Nephron progenitor cell (in vitro differentiated cells): ENCODE results near the gene DYNLT2B.

ENCODE experiments used
- DNase-seq: peaks from one replicate; pipeline ENCODE4 v3.0.0; 2021
- H3K27ac Mint-ChIP-seq: 2 replicates; pipeline ENCODE4 v1.8.0; 2021; ENCODE audit warnings: mild to moderate bottlenecking, moderate library complexity, mixed read lengths
- H3K27me3 Mint-ChIP-seq: 2 replicates; pipeline ENCODE4 v1.8.0; 2021; ENCODE audit warnings: mild to moderate bottlenecking, low read depth, mixed read lengths; ENCODE audit not compliant: poor library complexity
- H3K36me3 Mint-ChIP-seq: 2 replicates; pipeline ENCODE4 v1.8.0; 2021; ENCODE audit warnings: low read depth, mixed read lengths
- H3K4me1 Mint-ChIP-seq: 2 replicates; pipeline ENCODE4 v1.8.0; 2021; ENCODE audit warnings: mixed read lengths
- H3K4me3 Mint-ChIP-seq: 2 replicates; pipeline ENCODE4 v1.8.0; 2021; ENCODE audit warnings: mild to moderate bottlenecking, moderate library complexity, mixed read lengths
- H3K9me3 Mint-ChIP-seq: 2 replicates; pipeline ENCODE4 v1.8.0; 2021; ENCODE audit warnings: mild to moderate bottlenecking, moderate library complexity, mixed read lengths
- CTCF ChIP-seq: fragments of 200-600 bp; sonication (generic); IDR thresholded peaks from 2 replicates; pipeline ENCODE4 v1.5.0; 2021; ENCODE audit warnings: antibody characterized with exemption

The DYNLT2B gene

GRCh38 chr3:196281962-196282361 lies 36.1 kb downstream of the DYNLT2B start:
- no peaks in the 10 kb centered on the region for H3K9me3 Mint-ChIP-seq
- no peak for TF ChIP-seq CTCF
- no peak overlapping the region for H3K4me3 Mint-ChIP-seq
- no peak for DNase-seq
- H3K27ac Mint-ChIP-seq: no peak overlapping the region
- H3K4me1 Mint-ChIP-seq: peaks cover 29% of the 10 kb centered on the region
- peaks cover 4% of the 10 kb centered on the region for H3K27me3 Mint-ChIP-seq
- peaks cover 17% of the 10 kb centered on the region for H3K36me3 Mint-ChIP-seq

GRCh38 chr3:196280689-196281440 lies 37.2 kb downstream of the DYNLT2B start:
- Mint-ChIP-seq H3K27me3 (peaks cover 4% of the 10 kb centered on the region), H3K4me1 (peaks cover 19% of the 10 kb centered on the region), H3K27ac (peak overlapping the region; percentile 8), H3K4me3 (no peak overlapping the region), H3K36me3 (peaks cover 17% of the 10 kb centered on the region), H3K9me3 (no peaks in the 10 kb centered on the region)
- TF ChIP-seq CTCF: no peak
- no peak for DNase-seq

GRCh38 chr3:196275126-196275525 lies 42.9 kb downstream of the DYNLT2B start:
- peaks cover 5% of the 10 kb centered on the region for H3K4me1 Mint-ChIP-seq
- no peak overlapping the region for H3K4me3 Mint-ChIP-seq
- peak overlapping the region; percentile 1 for H3K27ac Mint-ChIP-seq
- H3K36me3 Mint-ChIP-seq: peaks cover 48% of the 10 kb centered on the region
- TF ChIP-seq CTCF: no peak
- no peak for DNase-seq
- peaks cover 16% of the 10 kb centered on the region for H3K9me3 Mint-ChIP-seq
- peaks cover 4% of the 10 kb centered on the region for H3K27me3 Mint-ChIP-seq

- Mint-ChIP-seq H3K36me3 (peaks cover 52% of the 10 kb centered on the region), H3K9me3 (peaks cover 16% of the 10 kb centered on the region), H3K4me3 (no peak overlapping the region), H3K4me1 (peaks cover 5% of the 10 kb centered on the region), H3K27me3 (peaks cover 4% of the 10 kb centered on the region), H3K27ac (no peak overlapping the region)
- DNase-seq: no peak
- TF ChIP-seq CTCF: no peak
Observed at GRCh38 chr3:196274585-196274984, 43.5 kb downstream of the DYNLT2B start.

GRCh38 chr3:196273655-196274054 lies 44.4 kb downstream of the DYNLT2B start:
- peaks cover 53% of the 10 kb centered on the region for H3K36me3 Mint-ChIP-seq
- no peak for DNase-seq

More at GRCh38 chr3:196273655-196274054, 44.4 kb downstream of the DYNLT2B start:
- Mint-ChIP-seq H3K27me3 (peaks cover 6% of the 10 kb centered on the region), H3K4me3 (no peak overlapping the region), H3K27ac (no peak overlapping the region), H3K9me3 (peaks cover 16% of the 10 kb centered on the region), H3K4me1 (no peaks in the 10 kb centered on the region)
- TF ChIP-seq CTCF: no peak
